Cardiac septum (tissue), 1 donor: ENCODE measurements around the gene POU2F3. TPM values are rescaled to one million over a fixed set of nuclear protein-coding genes. Genes with fewer than 3 reads are reported as not detected.
"Not testable (repeated sequence)": the region's sequence is repeated elsewhere in the genome, so short reads cannot be mapped to it uniquely, and the experiment has no call there.

ENCODE experiments used
- DNase-seq: peaks from one replicate; pipeline ENCODE4 v3.0.0-alpha.2; 2020; ENCODE audit warnings: low spot score
- intact Hi-C: fragments of 100-400 bp; cut with DNase I; formaldehyde crosslinking; loops from one replicate; pipeline ENCODE4 v1.14.0; 2022
- total RNA-seq: library from RNA; stranded (reverse); fragmentation: NEBNext Ultra II Directional; extraction: Animal tissue kit (Norgen Biotek cat#: 25700); gene quantifications from one replicate; pipeline ENCODE4 v1.2.1, GENCODE V29; 2021
- donor health status: DM: no; HTN: no; CAD: no.

The POU2F3 gene
- total RNA-seq, 1 donor from 2014 or later: not detected

DNA sequence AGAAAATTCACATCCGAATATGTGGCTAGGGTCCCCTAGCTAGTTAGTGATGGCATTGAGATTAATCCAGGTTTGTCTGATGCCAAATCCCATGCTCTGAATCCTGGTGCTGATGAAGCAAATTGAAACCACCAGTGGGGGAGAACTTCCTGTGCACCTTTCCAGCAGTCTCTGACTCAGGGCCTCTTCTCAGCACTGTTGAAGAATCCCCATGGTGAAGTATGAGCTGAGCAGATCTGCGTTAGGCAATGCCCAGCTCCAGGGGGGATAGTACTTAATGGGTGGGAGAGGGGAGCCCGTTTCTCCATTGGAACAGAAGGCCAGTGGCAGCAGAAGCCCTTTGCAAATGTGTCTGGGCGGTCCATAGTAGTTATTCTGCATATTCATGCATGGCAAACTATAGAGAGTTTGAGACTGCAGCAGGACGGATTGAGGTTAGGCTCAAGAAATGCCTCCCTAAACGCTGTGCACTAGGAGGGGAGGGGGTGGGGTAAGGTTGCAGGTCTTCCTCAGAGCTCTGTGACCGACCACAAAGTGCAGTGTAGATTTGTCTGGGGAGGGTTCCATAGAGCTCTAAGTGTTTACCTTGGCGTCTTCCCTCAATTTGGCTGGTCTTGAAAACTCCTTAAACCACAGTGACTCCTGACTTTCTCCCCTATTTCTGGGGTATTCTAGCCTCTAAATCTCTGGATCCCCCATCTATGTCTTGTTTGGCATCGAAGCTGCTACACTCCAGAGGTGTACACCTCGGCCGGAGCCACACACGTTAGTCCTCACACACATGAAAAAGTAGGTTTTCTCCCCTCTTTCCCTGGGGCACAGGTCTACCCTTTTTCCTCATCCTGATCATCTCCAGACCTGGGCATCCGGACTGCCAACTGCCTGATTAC lies 4.8 kb downstream of the POU2F3 start:
- intact Hi-C loops: no loop called here
- DNase-seq: no peak

DNA sequence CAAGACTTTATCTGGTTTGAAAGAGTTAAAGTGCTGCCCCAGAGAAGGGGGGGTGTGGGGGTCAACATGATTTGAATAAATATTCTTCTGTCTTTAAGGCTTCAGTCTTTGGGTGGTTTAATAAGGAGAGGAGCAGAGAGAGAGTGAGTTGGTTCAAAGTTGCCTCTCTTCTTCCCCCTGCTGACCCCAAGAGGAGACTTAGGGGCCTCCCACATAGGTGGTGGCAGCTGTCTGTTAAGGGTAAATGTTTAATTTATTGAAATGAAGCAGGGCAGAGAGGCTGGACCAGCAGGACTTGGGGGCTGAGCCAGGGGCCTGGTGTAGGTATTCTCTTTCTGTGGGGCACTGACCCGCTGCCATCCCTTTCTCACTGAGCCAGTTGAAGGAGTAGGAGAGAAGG lies 5.5 kb downstream of the POU2F3 start:
- no peak for DNase-seq
- intact Hi-C loops: no loop called here

DNA sequence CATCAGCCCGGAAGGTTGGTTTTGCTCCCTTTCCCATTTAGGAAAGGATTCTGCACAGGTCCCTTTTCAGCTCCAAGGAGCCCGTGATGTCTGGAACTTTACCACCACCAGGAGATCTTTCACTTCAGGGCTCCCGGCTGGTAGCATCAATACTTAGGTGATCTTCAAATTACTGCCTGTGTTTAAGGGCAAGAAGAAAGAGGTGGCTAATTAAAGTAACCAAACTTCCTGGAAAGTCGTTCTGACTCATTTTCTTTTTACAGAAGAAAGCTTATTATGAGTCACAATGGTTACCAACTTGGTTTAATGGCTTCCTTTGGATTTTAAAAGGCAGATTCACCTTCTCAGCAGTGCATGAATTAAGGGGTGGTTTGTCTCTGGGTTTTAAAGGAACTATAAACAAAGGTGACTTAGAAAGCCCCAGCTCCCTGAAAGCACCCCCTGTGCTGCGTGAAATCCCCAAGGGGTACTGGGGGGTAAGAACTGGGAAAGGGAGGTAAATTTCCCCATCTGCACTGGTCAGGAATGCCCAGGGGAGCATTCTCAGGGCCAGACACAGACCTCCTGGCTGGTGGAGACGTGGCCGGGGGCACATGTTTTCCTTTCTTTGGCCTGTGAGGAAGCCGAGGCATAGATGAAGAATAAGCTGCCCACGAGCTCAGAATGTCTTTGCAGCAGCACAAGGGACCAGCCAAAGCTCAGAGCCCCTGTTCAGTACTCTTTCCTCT lies 8.8 kb downstream of the POU2F3 start:
- no peak for DNase-seq
- intact Hi-C loops: no loop called here

DNA sequence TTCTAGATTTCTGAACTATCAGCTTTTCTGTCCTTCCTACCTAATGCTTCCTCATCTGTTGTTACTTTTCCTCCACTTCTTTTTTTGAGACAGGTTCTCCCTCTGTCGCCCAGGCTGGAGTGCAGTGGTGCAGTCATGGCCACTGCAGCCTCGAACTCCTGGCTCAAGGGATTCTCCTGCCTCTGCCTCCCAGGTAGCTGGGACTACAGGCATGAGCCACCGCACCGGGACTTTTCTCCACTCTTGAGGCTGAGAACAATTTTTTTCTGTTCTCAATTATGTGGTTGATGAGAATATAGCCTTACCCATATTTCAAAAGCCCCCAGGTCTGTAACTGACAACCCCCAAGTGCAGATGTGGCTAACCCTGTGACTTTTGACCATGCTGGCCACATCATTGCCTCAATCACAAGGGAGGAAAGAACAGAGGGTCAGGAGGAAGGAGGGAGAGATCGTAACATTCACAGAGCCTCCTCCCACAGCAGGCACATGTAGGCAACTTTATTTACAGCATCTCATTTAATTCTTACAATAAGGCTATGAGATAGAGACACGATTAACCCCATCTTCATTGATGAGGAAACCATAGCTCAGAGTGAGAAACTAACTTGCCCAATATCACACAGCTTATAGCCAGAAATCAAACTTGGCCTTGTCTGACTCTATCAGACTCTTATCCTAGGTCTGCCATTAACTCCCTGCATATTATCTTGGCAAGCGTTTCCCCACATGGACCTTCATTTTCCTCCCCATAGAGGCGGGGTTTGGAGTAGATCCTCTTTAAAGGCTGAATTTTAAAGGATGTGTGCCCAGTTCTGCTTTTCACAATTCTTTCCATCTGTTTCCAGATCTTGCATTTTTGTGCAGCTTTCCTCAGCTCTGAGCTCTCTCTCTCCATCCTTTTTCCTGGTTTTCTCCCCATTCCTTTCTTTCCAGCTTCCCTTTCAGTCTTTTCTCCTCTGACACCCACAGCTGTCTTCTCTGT lies 9.6 kb downstream of the POU2F3 start:
- no peak for DNase-seq
- intact Hi-C loops: no loop called here

DNA sequence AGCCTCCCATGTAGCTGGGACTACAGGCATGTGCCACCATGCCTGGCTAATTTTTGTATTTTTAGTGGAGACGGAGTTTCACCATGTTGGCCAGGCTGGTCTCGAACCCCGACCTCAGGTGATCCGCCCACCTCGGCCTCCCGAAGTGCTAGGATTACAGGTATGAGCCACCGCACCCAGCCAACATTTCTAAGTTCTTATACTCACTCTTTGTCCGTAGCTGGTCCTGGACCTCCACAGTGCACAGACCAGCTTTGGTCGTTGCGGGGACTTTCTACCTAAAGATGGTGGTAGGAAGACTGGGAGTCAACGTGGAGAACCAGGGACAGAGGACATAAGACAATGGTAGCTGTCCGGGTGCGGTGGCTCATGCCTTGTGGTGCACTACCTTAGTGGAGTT lies 13.4 kb downstream of the POU2F3 start:
- intact Hi-C loops: not testable (repeated sequence)

DNA sequence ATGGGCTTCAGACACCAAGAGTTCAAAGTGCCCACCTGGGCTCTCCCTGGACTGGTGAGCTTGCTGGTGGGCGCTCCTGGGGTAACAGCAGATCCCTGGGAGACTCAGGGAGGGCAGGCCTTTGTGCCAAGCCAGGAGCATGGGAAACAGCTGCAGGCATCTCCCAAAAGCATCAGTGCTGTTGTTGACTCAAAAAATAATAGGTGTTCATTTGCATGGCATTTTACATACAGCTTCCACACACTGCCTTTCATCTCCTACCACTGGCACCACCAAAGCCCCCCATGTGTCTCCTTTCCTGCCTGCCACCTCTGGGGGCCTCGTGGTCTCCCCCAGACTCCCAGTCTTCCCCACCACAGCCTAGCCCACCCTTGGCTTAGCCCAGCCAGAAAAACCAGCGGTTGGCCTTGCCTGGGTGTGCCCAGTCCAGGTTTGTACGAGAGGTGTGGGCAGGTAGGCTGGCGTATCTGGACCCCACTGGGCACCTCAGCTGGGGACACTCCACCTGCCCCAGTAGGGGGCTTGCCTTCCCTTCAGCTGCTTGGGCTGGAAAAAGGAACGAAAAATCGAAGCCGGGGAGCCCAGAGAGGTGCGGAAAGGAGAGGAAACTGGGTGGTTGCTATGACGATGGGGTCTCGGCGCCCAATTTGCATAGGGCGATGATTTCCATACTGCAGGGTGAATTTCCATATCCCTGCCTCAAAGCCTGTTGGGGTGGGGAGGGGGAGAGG lies 15.0 kb downstream of the POU2F3 start:
- DNase-seq: no peak
- intact Hi-C loops: no loop called here

More for the DNA sequence above, 13.4 kb downstream of the POU2F3 start:
- DNase-seq: not testable (repeated sequence)

DNA sequence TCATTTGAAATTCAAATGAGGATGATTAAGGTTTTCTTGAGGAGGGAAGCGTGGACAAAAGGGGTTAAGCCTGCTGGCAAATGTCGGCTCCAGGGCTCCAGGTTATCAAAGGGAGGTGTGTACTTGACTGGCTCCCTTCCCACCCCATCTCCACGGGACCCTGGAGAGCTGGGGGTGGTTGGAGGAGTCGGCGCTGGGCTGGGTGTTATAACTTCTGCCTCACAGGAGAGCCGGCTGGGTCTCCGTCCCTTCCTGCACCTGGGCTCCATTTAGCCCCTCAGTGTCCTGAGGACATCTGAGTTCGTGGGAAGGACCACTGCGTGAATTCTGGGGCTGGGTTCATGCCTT lies 15.6 kb downstream of the POU2F3 start:
- DNase-seq: no peak
- intact Hi-C loops: no loop called here

DNA sequence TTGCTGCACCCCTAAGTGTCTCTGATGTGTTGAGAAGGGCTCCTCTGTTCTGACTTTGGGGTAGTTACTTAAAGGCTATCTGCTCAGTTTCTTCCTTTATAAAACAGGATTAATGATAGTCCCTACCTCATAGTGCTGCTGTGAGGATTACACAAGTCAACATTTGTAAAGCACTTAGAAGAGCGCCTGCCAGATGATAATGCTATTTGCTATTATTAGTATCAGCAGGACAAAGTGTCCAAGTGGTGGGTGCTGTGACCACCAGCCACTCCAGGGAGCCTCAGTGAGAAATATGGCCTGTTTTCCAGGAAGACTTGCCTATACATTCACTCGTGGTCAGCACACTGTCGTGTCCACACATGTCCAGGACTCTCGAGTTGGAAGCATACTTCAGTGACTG lies 16.2 kb downstream of the POU2F3 start:
- DNase-seq: no peak
- intact Hi-C loops: no loop called here

DNA sequence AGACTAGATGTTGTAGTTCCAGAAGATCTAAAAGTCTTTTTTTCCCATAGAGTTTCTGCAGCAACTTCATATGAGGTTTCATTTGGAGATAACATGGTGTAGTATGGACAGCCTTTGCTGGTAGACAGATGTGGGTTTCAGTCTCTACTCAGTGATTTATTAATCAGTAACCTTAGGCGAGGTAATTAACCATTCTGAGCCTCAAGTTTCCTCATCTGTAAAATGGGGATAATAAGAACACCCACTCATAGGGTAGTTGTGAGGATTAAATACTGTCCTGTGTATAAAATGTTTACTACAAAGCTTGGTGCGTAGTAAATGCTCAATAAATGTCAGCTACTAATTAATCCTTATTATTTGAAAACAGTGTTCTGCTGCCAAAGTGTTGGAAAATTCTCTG lies 16.8 kb downstream of the POU2F3 start:
- no peak for DNase-seq
- intact Hi-C loops: no loop called here

DNA sequence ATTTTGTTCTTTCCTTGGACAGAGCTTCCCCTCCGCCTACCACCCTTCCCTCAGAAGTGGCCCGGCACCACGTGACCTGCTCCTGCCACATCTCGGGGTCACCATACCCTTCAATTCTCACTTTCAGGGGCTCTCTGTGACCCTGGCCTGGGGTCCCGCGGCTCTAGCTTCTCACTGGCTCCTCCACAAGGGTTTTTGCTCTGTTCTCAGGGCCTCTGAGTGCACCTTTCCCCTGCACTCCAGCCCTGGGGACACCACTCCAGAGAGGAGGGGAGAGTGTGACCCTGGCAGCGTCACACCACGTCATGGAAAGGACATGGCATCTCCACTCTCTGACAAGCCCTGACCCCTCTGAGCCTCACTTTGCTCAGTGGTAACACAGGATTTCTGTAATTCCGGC lies 17.4 kb downstream of the POU2F3 start:
- intact Hi-C loops: no loop called here

DNA sequence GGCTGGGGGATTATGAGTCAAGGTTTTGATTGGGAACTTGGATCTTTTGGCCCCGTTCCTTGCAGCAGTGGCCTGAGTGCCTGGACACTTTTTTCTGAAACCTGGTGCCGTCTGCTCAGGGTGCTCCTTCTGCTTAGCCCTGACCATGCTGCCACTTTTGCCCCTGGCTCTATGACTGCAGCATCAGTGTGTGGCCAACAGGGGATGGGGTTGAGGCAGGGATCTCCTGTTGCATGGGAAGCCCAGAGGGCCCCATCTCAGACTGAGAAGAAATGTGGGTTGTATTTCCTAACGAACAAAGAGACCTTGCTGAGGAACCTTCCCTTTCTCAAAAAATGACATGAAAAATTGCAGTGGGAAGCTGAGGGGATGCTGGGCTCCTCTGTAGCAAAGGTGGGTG lies 18.7 kb downstream of the POU2F3 start:
- intact Hi-C loops: no loop called here
- no peak for DNase-seq

More for the DNA sequence above, 17.4 kb downstream of the POU2F3 start:
- no peak for DNase-seq

DNA sequence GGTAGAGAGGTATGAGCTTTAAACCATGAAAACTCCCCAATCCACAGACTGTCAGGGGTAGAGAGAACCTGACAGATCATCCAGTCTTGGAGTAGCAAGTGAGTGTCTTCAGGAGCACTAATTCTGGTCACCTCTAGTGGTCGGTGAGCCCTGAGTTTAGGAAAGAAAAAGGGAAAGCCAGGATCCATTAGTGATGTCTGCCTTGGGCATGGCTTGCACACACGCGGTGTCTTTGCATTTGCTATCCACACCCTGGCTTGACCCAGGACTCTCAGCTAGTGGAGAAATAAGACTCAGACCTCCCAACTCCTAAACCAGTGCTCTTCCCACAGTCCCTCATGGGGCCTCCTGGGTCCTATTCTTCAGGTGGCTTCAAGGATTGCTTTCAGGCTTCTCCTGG lies 19.3 kb downstream of the POU2F3 start:
- no peak for DNase-seq
- intact Hi-C loops: no loop called here

DNA sequence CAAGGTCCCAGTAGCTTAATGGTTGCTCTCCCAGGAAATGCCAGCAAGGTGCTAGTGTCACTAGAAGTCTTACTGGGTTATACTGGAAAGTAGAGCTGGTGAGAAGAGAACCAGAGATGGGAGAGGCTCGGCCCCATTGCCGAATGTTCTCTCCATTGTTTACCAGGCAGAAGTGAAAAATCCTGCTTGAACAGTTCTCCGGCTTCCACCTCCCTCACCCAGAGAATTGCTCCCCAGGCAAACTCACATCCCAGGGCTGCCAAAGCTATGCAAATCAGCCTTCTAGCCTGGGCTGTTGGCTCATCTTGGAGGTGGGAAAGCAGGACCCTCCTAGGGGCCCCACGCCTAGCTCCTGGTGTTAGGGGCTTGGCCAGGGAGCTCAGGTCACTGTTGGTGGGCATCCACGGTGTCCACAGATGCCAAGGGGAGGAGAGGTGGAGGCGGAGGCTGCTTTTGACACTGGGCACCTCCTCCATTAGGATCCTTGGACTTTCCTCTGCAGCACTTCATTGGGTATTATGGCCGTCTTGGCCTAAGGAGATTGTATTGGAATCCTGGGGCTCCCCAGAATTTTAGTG lies 20.1 kb downstream of the POU2F3 start:
- intact Hi-C loops: no loop called here

DNA sequence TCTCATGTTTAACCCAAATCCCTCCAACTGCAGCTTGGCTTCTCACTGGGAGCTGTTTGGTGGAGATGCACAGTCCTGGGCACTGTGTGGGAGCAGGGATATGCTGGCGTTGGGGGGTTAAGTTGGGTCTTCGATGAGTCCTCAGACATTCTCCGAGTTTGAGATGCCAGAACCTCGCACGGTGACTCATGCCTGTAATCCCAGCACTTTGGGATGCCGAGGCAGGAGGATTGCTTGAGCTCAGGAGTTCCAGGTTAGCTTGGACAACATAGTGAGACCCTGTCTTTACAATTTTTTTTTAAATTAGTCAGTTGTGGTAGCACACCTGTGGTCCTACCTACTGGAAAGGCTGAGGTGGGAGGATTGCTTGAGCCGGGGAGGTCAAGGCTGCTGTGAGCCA lies 20.7 kb downstream of the POU2F3 start:
- intact Hi-C loops: no loop called here
- no peak for DNase-seq

More for the DNA sequence above, 20.1 kb downstream of the POU2F3 start:
- DNase-seq: no peak

DNA sequence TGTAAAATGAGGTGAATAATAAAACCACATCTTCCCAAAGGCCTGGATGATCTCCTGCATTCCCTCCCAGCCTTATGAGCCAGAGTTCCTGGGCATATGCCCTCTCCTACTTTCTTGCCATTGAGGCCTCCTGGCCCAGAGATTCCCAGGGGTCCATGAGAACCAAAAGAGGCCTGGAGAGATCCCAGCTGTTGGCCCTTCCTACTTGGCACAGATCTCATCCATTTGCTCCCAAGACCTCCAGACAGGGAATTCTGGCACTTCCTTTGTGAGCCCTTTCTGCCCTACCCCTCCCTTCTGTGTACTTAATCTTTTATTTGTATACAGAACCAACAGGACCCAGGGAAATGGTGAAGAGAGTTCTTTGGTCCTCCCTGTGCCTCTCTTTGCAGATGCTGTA lies 21.4 kb downstream of the POU2F3 start:
- intact Hi-C loops: no loop called here

DNA sequence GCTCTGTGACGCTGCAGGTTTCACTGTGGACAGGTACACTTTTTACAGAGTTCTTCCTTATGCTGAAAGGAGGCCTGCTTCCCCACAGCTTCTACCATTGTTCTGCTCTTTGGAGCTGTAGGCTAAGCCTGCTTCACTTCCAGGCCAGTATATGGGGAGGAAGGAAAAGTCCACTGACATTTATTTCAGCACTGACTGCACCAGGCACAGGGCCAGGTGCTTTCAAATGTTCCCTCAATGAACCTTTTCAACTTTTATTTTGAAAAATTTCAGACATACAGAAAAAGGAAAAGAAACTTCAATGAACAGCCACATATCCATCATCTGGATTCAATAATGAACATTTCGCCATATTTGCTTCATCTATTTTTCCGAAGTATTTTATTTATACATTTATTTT lies 22.0 kb downstream of the POU2F3 start:
- no peak for DNase-seq
- intact Hi-C loops: no loop called here

More for the DNA sequence above, 21.4 kb downstream of the POU2F3 start:
- no peak for DNase-seq

DNA sequence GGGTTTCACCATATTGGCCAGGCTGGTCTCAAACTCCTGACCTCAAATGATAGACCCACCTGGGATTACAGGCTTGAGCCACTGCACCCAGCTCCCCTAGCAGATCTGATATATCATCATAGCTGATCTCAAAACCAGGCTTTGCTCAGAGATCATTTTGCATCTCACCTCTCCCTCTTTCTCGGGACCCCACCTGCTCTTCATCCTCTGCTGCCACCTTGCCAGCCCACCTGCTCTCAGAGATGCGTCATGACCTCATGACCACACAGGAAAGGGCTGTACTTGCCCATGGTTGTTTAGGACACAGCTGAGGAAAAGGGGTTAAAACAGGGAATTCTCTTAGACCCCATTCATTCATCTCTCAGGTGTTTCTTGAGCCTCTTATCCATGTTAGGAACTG lies 27.4 kb downstream of the POU2F3 start:
- peak; percentile 35 for DNase-seq
- intact Hi-C loops: no loop called here

DNA sequence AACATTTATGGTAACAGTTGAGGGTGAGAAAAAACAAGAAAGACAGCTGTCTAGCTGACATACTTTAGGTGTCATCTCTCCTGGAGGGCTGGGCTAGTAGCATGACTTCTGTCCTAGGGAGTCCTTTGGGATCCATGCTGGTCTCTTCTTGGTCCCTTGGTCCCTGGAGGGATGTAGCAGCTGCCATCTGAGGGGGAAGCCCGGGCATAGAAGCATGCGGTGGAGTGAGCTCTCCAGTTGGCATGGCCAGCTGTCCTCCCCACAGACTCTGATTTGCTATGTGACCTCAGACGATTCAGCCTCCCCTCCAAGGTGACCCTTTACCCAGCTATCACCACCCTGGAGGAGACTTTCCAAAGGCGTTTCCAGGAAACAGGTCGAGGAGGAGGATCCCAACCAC lies 28.7 kb downstream of the POU2F3 start:
- intact Hi-C loops: no loop called here
- peak; percentile 3 for DNase-seq

DNA sequence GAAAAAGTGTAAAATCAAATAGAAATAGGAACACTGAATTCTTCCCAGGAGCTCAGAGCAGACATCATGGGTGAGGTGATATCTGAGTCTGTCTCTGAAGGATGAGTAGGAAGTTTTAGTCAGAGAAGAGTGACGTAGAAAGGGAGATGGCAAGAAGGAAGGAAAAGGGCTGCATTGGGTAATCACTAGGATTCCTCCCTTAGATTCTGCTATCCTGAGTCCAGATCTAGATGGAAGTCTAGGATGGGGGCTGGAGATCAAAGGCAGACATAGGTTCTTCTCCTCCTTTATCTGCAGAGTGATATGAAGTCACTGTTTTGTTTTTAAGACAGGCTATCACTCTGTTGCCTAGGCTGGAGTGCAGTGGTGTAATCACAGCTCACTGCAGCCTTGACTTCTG lies 30.4 kb downstream of the POU2F3 start:
- DNase-seq: no peak
- intact Hi-C loops: no loop called here
